HG03442 (cell line): ENCODE results near the gene RAD23B.
"Not testable (repeated sequence)": the region's sequence is repeated elsewhere in the genome, so short reads cannot be mapped to it uniquely, and the experiment has no call there.

Source experiments
- ATAC-seq: cut with Tn5 transposase; IDR thresholded peaks from one replicate; pipeline ENCODE4 v1.9.1; 2021; ENCODE audit warnings: mild to moderate bottlenecking, moderate library complexity; ENCODE audit not compliant: unreplicated experiment

The RAD23B gene

DNA sequence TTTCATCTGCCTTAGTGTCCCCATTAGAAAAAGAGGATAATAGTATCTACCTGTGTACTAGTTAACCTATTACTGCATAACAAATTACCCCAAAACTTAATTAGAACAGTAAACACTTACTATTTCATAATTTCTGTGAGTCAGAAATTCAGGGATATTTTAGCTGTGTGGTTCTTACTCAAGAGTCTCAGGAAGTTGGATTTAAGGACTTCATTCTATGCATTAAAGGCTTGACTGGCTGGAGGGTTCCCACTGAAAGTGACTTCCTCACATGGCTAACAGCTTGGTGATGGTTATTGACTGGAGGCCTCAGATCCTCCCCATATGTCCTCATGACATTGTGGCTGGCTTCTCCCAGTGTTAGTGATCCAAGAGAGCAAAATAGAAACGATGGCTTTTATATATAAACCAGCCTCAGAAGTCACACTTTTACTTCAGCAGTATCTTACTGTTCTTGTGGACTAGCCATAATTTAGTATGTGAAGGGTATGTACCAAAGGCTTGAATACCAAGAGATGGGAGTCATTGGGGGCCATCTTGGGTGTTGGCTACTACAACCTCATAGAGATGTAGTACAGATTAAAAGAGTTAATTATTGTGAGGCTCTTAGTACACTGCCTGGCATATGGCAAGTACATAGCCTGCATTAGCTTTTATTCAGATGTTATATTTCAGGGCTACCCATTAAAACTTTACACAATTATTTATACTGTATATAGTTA lies 9.9 kb downstream of the RAD23B start:
- no peak for ATAC-seq

DNA sequence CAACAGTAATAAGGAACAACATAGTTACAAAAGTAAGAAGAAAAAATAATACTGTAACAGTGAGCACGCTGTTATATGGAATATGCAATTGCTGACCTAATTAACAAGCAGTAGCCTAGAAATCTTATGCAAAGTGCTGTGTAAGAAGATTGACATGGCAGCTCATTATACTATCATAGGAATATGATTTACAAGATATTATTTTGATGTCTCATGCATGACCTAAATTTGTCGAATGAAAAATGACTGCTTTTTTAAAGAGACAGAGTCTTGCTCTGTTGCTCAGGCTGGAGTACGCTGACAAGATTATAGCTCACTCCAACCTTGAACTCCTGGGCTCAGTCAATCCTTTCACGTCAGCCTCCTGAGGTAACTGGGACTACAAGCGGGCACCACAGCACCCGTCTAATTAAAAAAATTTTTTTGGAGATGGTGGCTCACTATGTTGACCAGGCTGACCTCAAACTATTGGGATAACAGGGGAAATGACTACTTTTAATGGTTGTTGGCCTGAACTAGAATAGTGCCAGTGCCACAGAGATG lies 10.5 kb downstream of the RAD23B start:
- ATAC-seq: no peak

DNA sequence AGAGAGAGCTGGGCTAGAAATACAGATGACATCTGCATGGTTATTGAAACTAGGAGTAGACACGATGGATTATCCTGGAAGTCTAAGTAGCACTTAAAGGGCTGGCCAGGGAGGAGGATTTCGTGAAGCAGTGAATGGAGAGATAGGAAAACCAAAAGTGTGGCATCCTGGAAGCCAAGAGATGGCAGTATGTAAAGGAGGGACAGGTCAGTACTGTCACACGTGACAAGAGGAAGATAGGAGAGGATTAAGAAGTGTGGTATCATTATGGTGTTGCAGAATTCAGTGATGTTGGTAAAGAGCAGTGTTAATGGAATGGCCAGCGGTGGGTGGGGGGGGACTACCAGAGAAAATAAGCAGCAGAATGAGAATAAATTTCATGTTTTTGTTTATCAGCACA lies 11.7 kb downstream of the RAD23B start:
- no peak for ATAC-seq

DNA sequence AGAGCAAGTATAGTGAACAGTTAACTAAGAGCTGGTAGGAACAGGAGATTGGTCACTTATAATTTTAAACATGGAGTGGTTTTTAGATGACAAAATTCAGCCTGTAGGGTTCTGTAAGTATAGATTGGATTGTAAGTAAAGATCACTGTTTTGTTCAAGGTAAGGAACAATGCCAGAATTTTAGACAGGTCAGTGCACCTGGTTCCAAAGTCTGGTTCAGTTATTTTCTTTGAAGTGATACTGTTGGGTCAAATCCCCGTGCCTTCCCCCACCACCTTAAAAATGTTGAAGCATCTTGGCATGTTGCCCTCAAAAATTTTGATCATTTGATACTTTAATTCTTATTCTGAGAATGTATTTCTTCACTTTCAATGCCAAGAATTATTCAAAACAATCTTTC lies 12.9 kb downstream of the RAD23B start:
- no peak for ATAC-seq

DNA sequence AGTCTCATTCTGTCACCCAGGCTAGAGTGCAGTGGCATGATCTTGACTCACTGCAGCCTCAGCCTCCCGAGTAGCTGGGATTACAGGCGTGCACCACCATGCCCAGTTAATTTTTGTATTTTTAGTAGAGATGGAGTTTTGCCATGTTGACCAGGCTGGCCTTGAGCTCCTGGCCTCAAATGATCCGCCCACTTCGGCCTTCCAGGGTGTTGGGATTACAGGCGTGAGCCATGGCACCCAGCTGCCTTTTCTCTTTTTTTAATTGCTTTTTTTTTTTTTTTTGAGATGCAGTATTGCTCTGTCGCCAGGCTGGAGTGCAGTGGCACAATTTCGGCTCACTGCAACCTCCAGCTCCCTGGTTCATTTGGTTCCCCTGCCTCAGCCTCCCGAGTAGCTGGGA lies 13.5 kb downstream of the RAD23B start:
- ATAC-seq: not testable (repeated sequence)

DNA sequence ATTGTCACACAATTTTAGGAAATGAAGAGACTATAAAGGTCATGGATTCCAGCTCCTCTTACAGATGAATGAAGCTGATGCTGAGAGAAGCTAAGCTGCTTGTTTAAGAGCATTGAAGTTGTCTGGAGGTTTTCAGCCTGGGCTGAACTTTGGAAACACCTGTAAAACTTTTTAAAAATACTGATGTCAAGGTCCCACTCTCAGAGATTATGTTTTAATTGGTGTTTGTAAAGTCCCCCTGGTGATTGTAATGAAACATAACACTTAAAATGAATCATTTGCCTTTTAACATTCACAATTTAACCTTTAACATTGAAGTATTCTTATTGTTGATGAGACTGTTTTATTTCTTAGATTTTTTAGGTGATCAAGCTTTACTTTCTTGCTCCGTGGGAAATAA lies 16.4 kb downstream of the RAD23B start:
- no peak for ATAC-seq

DNA sequence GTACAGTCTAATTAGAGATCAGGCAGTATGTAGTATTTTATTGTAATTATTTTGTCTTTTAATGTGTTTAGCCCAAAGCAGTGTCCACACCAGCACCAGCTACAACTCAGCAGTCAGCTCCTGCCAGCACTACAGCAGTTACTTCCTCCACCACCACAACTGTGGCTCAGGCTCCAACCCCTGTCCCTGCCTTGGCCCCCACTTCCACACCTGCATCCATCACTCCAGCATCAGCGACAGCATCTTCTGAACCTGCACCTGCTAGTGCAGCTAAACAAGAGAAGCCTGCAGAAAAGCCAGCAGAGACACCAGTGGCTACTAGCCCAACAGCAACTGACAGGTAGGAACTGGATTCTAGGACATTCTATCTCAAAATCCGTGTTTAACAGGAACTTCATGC lies 23.2 kb downstream of the RAD23B start:
- ATAC-seq: no peak

DNA sequence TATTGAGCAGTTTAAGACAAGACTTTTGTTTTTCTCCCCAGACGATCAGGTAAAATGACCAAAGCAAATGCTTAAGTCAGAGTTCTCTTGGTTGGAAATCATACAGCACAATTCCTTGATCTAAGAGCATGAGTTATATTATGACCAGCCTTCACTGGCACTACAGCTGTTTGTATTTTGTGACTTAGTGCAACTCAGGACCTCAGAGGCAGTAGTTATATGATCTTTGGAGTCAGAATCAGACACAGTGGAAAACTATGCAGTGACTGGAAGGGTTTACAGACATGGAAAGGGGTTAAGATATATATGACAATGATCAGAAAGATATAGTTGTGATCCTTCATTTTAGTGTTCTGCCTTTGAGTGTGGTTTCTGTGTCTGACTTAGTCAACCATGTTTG lies 24.3 kb downstream of the RAD23B start:
- ATAC-seq: no peak

DNA sequence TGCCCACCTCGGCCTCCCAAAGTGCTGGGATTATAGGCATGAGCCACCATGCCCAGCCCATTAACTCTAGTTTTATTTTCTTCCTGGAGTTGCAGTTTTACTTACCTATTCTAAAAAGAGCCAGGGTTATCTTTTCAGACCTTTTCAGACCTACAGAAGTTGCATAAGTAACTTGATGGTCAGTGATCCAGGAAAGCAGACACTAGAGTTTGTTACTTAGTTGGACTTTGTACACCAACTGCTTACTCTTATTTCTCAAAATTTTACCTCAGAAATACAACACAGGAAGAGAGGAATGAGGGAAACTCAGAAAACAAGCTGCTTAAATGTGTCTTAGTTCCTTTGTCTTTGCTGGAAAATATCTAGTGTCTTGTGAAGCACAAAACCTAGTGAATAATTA lies 25.4 kb downstream of the RAD23B start:
- no peak for ATAC-seq

DNA sequence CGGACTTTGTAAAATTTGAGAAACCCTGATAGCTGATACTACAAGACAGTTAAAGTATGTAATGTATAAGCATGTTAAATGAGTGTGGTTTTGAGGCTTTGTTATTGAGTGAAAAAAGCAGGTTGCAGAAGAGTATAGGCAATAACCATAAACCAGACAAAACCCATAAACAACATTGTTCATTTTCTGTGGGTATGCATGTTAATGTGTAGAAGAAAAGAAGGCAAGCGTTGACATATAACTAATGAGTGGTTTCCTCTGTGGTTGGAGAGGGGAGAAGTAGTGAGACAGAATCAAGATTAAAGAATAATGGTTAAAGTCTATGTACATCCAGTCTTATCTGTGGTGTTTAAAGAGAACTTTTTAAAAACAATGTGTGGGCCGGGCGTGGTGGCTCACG lies 26.2 kb downstream of the RAD23B start:
- peak; percentile 45 for ATAC-seq

DNA sequence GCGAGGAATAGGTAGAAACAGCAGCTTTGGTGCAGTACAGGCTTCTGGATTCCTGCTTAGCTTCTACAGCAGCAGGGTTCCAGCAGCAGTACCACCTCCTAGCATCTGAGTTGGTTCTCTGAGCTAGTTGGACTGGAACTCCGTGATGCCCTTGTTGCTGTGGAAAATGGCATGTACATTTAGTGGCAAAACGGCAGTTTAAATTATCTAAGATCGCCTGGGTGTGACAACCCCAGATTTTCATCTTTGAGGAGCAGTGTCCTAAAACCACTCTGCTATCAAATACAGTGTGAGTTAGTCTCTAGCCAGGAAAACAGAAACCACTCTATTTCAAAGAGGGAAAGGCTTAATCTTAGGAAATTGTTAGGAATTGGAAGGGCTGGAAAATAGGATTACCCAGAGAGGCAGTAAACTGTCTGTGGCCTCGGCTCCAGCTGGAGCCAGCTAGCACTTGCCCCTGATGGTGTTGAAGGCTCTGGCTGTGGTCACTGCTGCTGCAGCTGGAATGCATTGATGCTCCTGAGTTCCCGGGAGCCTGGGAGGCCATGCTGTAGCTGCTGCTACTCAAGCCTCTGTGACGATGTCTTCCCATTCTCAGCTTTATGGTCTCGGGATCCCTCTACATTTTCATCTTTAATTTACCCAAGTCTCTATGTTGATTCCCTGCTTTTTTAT lies 29.4 kb downstream of the RAD23B start:
- no peak for ATAC-seq

DNA sequence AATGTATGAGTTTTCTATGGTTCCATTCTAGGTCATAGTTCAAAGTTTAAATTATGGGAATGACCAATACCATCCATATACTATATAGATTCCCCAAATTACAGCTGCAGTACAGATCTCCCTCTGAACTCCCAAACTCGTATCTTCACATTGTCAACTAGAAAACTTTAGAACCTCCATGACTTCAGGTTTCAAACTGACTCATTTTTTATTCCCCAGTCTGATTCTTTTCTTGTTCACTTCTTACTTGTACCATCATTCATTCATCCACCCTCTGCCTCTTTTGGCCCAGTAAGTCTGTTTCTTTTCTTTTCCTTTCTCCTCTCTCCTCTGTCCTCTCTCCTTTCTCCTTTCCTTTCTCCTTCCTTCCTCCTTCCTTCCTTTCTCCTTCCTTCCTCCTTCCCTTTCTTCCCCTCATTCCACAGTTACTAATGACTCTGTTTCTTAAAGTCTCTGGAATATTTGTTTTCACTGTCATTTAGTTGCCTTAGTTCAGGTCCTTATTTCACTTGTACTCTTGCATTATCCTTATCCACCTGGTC lies 30.5 kb downstream of the RAD23B start:
- ATAC-seq: no peak

DNA sequence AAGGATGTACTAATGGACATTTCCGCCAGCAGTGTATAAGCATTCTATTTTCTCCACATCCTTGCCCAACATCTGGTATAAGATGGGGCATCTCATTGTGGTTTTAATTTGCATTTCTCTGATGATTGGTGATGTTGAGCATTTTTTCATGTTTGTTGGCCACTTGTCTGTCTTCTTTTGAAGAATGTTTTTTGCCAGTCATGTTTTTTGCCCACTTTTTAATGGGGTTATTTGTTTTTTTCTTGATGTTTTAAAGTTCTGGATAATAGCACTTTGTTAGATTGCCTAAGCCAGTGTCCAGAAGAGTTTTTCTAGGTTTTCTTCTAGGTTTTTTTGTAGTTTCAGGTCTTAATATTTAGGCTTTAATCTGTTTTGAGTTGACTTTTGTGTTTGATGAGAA lies 31.7 kb downstream of the RAD23B start:
- ATAC-seq: no peak

DNA sequence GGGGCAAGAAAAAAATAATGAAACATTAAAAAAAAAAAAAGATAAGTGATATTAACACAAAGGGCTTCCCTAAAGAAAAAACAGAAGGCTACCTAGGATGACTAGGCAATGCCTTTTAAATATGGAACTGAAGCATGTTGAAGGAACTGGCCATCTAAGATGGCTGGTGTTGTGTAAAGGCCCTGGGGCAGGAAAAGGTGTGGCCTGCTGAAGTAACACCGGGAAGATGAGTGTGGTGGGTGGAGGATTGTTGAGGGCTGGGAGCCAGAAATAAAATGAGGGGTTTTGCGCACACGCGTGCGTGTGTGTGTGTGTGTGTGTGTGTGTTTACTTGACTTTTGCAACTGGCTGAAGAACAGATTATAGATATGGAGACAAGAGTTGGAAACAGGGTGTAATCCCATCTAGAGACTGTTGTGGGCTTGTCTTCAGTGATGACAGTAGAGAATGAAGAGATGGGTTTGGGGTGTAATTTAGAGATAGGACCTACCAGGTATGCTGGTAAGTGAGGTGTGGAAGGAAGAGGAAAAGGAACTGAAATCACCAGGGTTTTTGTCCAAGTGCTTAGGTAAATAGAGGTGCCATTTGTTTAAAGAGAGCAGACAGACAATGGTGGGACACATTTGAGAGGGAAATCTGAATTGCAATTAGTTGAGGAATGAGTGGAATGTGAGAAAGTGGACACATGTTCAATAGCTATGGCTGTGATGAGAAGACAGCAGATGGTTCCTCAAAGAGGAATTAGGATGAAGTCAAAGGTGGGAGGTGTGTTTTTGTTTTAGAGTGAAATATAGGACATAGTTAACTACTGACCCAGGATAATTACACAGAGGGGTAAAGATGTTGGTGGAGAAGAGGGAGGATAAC lies 33.9 kb downstream of the RAD23B start:
- no peak for ATAC-seq

DNA sequence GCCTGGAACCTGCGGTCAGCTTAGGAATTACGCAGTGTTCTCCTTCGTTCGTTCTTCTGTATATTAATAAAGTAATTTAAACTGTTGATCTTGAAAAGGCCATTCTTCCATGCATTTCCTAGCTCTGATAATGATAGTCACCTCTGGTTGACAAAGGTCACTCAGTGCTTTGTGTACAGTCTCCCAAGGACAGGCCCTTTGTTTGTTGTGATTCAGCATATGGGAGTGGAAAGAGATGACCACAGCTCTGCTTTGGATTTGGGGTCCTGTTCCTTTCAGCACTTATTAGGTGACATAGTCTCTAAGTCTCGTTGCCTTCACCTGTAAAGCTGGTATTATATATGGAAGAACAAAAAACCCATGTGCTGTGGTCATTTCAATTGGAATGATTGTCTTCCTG lies 39.6 kb downstream of the RAD23B start:
- no peak for ATAC-seq

DNA sequence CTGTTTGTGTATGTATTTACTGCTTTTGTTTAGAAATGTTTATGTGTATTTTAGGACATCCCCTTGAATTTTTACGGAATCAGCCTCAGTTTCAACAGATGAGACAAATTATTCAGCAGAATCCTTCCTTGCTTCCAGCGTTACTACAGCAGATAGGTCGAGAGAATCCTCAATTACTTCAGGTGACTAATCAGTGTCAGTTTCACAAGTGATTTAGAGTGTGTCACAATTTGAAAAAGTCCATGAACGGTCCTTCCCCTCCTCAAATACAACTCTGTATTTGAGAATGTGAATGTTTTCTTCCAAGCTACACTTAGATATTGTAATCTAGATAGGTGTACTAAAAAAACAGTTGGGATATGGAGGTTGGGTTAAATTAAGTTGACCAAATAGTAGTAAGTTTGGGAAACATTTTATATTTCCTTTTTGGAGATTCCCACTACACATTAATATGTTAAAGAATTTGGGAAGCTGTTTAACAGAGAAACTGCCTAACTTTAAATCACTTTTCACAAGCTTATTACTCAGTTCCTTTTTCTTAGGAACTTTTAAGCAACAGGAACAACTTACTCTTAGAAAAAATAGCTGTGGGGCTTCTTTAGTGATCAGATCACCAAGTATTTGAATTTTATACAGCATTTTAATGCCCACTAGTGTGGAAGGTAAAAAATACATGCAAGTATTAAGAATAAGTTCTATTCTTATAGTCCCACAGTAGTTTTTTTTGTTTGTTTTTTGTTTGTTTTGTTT lies 40.9 kb downstream of the RAD23B start:
- no peak for ATAC-seq

DNA sequence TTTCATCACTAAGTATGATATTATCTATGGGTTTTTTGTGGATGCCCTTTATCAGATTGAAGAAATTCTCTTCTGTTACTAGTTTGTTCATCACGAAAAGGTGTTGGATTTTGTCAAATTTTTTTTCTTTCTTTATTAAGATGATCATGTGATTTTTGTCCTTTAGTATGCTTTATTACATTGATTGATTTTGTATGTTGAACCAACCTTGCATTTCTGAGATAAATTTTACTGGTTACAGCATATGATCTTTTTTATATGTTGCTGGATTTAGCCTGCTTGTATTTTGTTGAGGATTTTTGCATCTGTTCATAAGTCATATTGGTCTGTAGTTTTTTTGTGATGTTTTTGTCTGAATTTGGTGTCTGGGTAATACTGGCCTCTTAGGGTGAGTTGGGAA lies 42.8 kb downstream of the RAD23B start:
- no peak for ATAC-seq

DNA sequence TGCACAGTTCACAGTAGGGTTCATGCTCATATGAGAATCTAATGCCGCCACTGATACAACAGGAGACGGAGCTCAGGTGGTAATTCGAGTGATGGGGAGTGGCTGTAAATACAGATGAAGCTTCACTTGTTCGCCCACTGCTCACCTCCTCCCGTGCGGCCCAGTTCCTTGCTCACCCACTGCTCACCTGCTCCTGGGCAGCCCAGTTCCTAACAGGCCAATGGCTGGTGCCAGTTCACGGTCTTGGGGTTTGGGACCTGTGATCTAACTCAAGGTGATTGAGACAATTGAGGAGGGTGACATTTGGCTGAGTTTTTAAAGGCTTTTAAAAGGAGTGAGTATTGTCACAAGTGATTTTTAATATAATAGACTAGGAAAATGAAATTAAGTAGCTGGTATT lies 45.4 kb downstream of the RAD23B start:
- ATAC-seq: no peak

DNA sequence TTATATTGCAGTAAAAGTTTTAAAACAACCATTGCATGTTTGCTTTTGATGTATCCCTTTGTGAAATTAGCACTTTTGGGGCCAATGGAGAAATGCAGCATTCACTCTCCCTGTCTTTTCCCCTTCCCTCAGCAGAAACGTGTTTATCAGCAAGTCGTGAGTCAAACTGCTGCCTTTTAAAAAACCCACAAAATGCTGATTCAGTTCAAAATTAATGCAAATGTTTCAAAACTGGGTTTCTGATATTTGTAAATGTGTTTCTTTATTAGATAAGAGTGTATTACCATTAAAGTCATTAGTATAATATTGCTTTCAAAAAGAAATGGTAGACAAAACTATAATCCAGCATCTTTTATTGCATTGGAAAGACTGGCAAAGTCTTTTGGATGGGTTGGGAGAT lies 47.3 kb downstream of the RAD23B start:
- no peak for ATAC-seq

DNA sequence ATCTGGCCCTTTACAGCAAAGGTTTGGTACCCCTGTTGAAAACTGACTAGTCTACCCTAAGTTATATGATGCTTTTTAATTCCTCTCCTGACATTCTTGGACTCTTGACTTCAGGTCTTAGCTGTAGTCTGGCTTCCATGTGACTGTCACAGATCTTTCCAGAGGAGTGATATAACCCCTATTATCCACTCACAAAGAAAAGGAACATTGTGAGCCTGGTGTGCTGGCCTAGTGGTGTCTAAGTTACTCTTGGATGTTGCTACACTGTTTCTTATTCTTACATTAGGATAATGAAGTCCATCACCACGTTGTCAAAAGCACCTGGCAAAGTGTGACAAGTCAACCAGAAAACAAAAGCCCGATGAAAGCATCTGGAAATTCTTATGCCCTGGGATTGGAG lies 49.8 kb downstream of the RAD23B start:
- no peak for ATAC-seq

DNA sequence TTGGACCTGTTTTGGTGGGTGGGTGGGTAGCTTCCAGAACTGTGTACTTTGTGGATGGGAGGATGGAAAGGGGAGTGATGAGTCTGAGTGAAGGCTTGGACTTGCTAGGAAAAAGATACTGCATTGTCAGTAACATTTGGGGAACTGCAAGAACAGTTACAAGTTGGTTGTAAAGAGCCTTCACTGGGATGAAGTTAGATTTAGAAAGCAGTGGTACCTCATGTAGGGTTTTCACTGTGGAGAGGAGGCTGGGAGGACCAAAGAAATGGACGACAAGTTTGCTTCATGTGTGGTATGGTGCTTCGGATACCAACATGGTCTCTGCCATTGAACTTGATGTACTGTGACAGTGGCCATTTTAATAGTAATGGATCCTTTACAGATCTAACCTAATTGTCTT lies 50.3 kb downstream of the RAD23B start:
- ATAC-seq: no peak
